ENCODE measurements around the gene CHCHD6. TPM values are rescaled to one million over a fixed set of nuclear protein-coding genes. Genes with fewer than 3 reads are reported as not detected.

Gene CHCHD6
- polyA plus RNA-seq, 1 donor from 2014 or later, result 102 TPM

- Histone ChIP-seq H3K9me3 (ENCODE audit: low read length) (no peaks in the 10 kb centered on the region), H3K4me2 (ENCODE audit: low read length) (no peak overlapping the region), H3K27ac (ENCODE audit: low read length) (no peak overlapping the region), H3K79me2 (replicated peaks; ENCODE audit: insufficient read depth, low read length) (no peaks in the 10 kb centered on the region), H3K27me3 (ENCODE audit: insufficient read depth, low read depth, low read length) (no peaks in the 10 kb centered on the region), H3F3A (ENCODE audit: insufficient read depth, low read length, poor library complexity, severe bottlenecking) (no peaks in the 10 kb centered on the region), H3K4me3 (ENCODE audit: low read length) (no peak overlapping the region), H2AFZ (ENCODE audit: low read depth, low read length) (no peak overlapping the region), H3K9me2 (ENCODE audit: insufficient read depth, low read length) (no peaks in the 10 kb centered on the region), H3K36me3 (ENCODE audit: insufficient read depth, low read length) (no peaks in the 10 kb centered on the region), H3K9ac (ENCODE audit: low read length) (no peak overlapping the region), H4K20me1 (ENCODE audit: insufficient read depth) (no peaks in the 10 kb centered on the region)
- no peak for TF ChIP-seq EP300 (conservative IDR thresholded peaks at IDR 0.05; ENCODE audit: poor library complexity, severe bottlenecking)
- no peak for TF ChIP-seq RAD21 (conservative IDR thresholded peaks at IDR 0.05)
- TF ChIP-seq TAF1 (IDR thresholded peaks at IDR 0.05; ENCODE audit: low read depth), result no peak
- no peak for TF ChIP-seq CTCF (IDR thresholded peaks at IDR 0.05; ENCODE audit: poor library complexity, severe bottlenecking)
- no peak for TF ChIP-seq SMC3 (conservative IDR thresholded peaks at IDR 0.05; ENCODE audit: poor library complexity)
- TF ChIP-seq REST (IDR thresholded peaks at IDR 0.05; ENCODE audit: borderline replicate concordance), result no peak
Observed at GRCh38 chr3:126667631-126668449, 36.2 kb upstream of the CHCHD6 start.

GRCh38 chr3:126668450-126669401 is 35.3 kb upstream of the CHCHD6 start:
- Histone ChIP-seq H3K27ac (ENCODE audit: low read length) (no peak overlapping the region), H3K79me2 (replicated peaks; ENCODE audit: insufficient read depth, low read length) (no peaks in the 10 kb centered on the region), H3K27me3 (ENCODE audit: insufficient read depth, low read depth, low read length) (no peaks in the 10 kb centered on the region), H3F3A (ENCODE audit: insufficient read depth, low read length, poor library complexity, severe bottlenecking) (no peaks in the 10 kb centered on the region), H3K9ac (ENCODE audit: low read length) (no peak overlapping the region), H3K36me3 (ENCODE audit: insufficient read depth, low read length) (no peaks in the 10 kb centered on the region), H3K9me2 (ENCODE audit: insufficient read depth, low read length) (no peaks in the 10 kb centered on the region), H3K9me3 (ENCODE audit: low read length) (no peaks in the 10 kb centered on the region), H4K20me1 (ENCODE audit: insufficient read depth) (no peaks in the 10 kb centered on the region), H2AFZ (ENCODE audit: low read depth, low read length) (no peak overlapping the region), H3K4me2 (ENCODE audit: low read length) (no peak overlapping the region), H3K4me3 (ENCODE audit: low read length) (no peak overlapping the region)
- TF ChIP-seq EP300 (conservative IDR thresholded peaks at IDR 0.05; ENCODE audit: poor library complexity, severe bottlenecking) (no peak), MXI1 (conservative IDR thresholded peaks at IDR 0.05; ENCODE audit: poor library complexity, severe bottlenecking) (no peak), CTCF (IDR thresholded peaks at IDR 0.05; ENCODE audit: poor library complexity, severe bottlenecking) (no peak), SMC3 (conservative IDR thresholded peaks at IDR 0.05; ENCODE audit: poor library complexity) (no peak)

All from neural cell (in vitro differentiated cells).